ENCODE measurements around the gene ATG10.

Gene ATG10

DNA sequence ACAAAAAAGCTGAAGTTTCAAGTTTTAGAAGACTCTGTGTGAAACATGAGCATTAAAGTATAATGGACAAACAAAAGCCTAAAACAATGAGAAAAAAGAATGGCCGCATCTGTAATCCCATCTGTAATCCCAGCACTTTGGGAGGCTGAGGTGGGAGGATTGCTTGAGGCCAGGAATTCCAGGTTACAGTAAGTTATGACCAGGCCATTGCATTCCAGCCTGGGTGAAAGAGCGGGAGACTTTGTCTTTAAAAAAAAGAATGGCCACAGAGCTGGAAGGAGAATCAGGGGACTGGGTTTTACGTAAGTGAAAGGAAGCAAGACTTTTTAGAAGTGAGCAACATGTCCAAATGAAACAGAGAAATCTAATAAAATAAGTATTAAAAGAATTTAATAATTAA, 2.6 kb upstream of the ATG10 start:
- TF ChIP-seq, protein P1, sequence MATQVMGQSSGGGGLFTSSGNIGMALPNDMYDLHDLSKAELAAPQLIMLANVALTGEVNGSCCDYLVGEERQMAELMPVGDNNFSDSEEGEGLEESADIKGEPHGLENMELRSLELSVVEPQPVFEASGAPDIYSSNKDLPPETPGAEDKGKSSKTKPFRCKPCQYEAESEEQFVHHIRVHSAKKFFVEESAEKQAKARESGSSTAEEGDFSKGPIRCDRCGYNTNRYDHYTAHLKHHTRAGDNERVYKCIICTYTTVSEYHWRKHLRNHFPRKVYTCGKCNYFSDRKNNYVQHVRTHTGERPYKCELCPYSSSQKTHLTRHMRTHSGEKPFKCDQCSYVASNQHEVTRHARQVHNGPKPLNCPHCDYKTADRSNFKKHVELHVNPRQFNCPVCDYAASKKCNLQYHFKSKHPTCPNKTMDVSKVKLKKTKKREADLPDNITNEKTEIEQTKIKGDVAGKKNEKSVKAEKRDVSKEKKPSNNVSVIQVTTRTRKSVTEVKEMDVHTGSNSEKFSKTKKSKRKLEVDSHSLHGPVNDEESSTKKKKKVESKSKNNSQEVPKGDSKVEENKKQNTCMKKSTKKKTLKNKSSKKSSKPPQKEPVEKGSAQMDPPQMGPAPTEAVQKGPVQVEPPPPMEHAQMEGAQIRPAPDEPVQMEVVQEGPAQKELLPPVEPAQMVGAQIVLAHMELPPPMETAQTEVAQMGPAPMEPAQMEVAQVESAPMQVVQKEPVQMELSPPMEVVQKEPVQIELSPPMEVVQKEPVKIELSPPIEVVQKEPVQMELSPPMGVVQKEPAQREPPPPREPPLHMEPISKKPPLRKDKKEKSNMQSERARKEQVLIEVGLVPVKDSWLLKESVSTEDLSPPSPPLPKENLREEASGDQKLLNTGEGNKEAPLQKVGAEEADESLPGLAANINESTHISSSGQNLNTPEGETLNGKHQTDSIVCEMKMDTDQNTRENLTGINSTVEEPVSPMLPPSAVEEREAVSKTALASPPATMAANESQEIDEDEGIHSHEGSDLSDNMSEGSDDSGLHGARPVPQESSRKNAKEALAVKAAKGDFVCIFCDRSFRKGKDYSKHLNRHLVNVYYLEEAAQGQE (IDR thresholded peaks at IDR 0.05; ENCODE audit: insufficient read depth in 1 of 2, low read depth in 2 of 2, low read length in 2 of 2) = no peak
- TF ChIP-seq POLR2AphosphoS5 (IDR thresholded peaks at IDR 0.05; ENCODE audit: low read depth, low read length) (no peak), SIN3A (IDR thresholded peaks at IDR 0.05; ENCODE audit: borderline replicate concordance, insufficient read depth, low read length) (no peak)

DNA sequence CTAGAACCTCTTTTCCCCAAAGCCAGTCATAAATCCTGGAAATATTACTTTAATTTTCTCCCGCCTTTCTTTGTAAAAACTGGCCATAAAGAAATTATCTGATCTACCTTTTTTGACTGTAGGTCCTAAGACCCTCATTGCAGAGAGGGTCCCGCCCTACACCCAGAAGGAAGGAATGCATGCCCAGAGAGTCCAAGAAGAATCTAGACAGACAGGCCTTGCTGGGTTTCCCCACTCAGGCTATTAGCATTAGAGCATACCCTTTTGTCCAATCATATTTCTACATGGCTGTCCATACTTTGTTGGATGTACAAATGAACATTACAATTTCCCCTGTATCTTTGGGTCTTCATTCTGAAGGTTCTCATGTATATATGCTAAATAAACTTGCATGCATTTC, 1.9 kb upstream of the ATG10 start:
- TF ChIP-seq POLR2AphosphoS5 (IDR thresholded peaks at IDR 0.05; ENCODE audit: low read depth, low read length) (no peak), SIN3A (IDR thresholded peaks at IDR 0.05; ENCODE audit: borderline replicate concordance, insufficient read depth, low read length) (no peak), FOXP2 (optimal IDR thresholded peaks at IDR 0.05; ENCODE audit: borderline replicate concordance, extremely low read depth, extremely low read length, insufficient read depth) (no peak), TAF1 (IDR thresholded peaks at IDR 0.05; ENCODE audit: borderline replicate concordance, insufficient read depth, low read length) (no peak)
- TF ChIP-seq, protein P1 (IDR thresholded peaks at IDR 0.05; ENCODE audit: insufficient read depth in 1 of 2, low read depth in 2 of 2, low read length in 2 of 2) = no peak

DNA sequence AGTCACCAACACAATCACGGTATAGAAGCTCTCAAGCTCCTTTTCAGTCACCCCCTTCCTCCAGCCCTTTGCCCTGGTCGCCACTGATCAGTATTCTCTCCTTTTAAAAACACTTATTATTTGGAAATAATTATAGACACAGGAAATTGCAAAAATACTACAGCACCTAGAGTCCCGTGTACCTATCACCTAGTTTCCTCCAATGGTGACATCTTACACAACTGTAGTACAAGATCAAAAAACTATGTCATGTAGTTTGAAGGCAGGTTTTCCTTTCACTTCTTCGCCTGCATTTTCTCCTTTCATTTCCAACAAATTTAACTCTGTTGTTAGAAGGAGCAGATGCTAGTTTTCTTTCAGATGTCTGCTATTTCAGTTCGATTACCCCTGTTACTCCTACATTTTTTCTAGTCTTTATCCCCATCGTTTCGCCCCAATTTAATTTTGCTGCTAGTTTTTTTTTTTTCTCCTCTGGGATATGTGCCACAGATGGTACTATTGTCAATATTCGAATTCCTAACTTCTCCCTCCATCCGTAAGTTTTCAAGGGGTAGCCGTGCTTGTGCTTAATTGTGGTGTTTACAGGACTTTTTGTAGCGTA, 612 bp upstream of the ATG10 start:
- no peak for TF ChIP-seq TAF1 (IDR thresholded peaks at IDR 0.05; ENCODE audit: borderline replicate concordance, insufficient read depth, low read length)
- TF ChIP-seq, protein P1 (IDR thresholded peaks at IDR 0.05; ENCODE audit: insufficient read depth in 1 of 2, low read depth in 2 of 2, low read length in 2 of 2) = no peak
- TF ChIP-seq POLR2AphosphoS5 (IDR thresholded peaks at IDR 0.05; ENCODE audit: low read depth, low read length) = no peak
- no peak for TF ChIP-seq FOXP2 (optimal IDR thresholded peaks at IDR 0.05; ENCODE audit: borderline replicate concordance, extremely low read depth, extremely low read length, insufficient read depth)
- no peak for TF ChIP-seq SIN3A (IDR thresholded peaks at IDR 0.05; ENCODE audit: borderline replicate concordance, insufficient read depth, low read length)

DNA sequence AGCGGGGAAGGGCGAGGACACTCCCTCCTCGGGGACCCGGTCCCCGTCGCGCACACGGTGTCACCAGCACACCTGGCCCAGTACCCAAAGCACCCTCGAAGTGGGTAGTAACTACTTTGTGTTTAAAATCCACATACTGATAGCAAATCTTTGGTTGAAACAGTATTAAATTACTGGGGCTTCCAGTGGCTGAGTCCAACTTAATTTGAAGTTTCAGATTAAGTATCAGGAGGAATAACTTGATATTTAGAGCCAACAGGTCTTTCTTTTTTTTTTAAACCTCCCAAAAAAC, 615 bp downstream of the ATG10 start:
- TF ChIP-seq, protein P1 (IDR thresholded peaks at IDR 0.05; ENCODE audit: insufficient read depth in 1 of 2, low read depth in 2 of 2, low read length in 2 of 2) = no peak
- TF ChIP-seq POLR2AphosphoS5 (IDR thresholded peaks at IDR 0.05; ENCODE audit: low read depth, low read length) = no peak
- TF ChIP-seq SIN3A (IDR thresholded peaks at IDR 0.05; ENCODE audit: borderline replicate concordance, insufficient read depth, low read length) = no peak
- TF ChIP-seq TAF1 (IDR thresholded peaks at IDR 0.05; ENCODE audit: borderline replicate concordance, insufficient read depth, low read length) = no peak
- TF ChIP-seq FOXP2 (optimal IDR thresholded peaks at IDR 0.05; ENCODE audit: borderline replicate concordance, extremely low read depth, extremely low read length, insufficient read depth) = no peak

DNA sequence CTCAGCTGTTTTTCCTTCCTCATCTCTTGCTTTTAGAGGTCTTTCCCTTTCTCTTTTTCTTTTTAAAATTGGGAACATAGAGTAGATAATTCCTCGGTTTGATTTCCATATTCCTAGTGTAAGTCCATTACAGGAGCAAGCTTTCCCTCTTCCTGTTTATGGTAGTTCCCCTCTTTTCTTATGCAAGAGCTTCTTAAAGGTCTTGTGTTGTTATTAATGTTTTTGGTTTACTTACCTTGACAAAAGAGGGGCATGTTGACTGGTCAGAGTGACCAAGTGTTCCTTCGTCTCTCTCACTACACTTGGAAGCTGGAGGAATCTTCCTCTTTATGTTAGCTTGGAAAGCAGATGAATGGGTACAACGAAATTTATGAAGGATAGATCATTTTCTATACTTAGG, 8.3 kb downstream of the ATG10 start:
- TF ChIP-seq TAF1 (IDR thresholded peaks at IDR 0.05; ENCODE audit: borderline replicate concordance, insufficient read depth, low read length) = no peak
- TF ChIP-seq FOXP2 (optimal IDR thresholded peaks at IDR 0.05; ENCODE audit: borderline replicate concordance, extremely low read depth, extremely low read length, insufficient read depth) = no peak
- no peak for TF ChIP-seq SIN3A (IDR thresholded peaks at IDR 0.05; ENCODE audit: borderline replicate concordance, insufficient read depth, low read length)
- TF ChIP-seq, protein P1 (IDR thresholded peaks at IDR 0.05; ENCODE audit: insufficient read depth in 1 of 2, low read depth in 2 of 2, low read length in 2 of 2) = no peak
- no peak for TF ChIP-seq POLR2AphosphoS5 (IDR thresholded peaks at IDR 0.05; ENCODE audit: low read depth, low read length)
